AG10803 (cell line): ENCODE measurements around the gene OR4S1.
"Not testable (repeated sequence)": the region's sequence is repeated elsewhere in the genome, so short reads cannot be mapped to it uniquely, and the experiment has no call there.

Experiments
- DNase-seq: peaks from one replicate; pipeline ENCODE4 v3.0.0; 2010; ENCODE audit warnings: low read depth
- H3K4me3 ChIP-seq: 2 replicates; pipeline ENCODE4 v1.5.1; 2011; ENCODE audit warnings: mild to moderate bottlenecking, low read length, control low read depth
- TF ChIP-seq, protein P1 (sequence below): conservative IDR thresholded peaks from 2 replicates; pipeline ENCODE4 v1.5.1; 2011; ENCODE audit warnings: mild to moderate bottlenecking, low read length, control low read depth, inconsistent platforms

The OR4S1 gene, protein sequence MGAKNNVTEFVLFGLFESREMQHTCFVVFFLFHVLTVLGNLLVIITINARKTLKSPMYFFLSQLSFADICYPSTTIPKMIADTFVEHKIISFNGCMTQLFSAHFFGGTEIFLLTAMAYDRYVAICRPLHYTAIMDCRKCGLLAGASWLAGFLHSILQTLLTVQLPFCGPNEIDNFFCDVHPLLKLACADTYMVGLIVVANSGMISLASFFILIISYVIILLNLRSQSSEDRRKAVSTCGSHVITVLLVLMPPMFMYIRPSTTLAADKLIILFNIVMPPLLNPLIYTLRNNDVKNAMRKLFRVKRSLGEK

DNA sequence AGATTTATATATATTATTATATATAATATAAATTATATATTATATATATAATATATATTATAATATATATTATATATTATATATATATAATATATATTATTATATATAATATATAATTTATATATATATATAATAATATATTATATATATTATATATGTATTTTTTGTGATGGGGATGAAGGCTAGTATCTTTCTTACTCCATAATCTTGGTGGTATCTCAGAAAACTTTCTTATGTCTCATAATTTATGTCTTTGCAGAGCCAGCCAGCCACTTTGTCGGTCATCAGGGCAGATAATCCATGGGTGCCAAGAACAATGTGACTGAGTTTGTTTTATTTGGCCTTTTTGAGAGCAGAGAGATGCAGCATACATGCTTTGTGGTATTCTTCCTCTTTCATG, at the start of gene OR4S1:
OR4S1 (plus strand) TSS at position 301 of the 400 bp plus-strand sequence; CDS start at position 301, 0 bp downstream.
- no peak within 1 kb of the TSS for H3K4me3 ChIP-seq
- no peak for DNase-seq
- TF ChIP-seq, protein P1, sequence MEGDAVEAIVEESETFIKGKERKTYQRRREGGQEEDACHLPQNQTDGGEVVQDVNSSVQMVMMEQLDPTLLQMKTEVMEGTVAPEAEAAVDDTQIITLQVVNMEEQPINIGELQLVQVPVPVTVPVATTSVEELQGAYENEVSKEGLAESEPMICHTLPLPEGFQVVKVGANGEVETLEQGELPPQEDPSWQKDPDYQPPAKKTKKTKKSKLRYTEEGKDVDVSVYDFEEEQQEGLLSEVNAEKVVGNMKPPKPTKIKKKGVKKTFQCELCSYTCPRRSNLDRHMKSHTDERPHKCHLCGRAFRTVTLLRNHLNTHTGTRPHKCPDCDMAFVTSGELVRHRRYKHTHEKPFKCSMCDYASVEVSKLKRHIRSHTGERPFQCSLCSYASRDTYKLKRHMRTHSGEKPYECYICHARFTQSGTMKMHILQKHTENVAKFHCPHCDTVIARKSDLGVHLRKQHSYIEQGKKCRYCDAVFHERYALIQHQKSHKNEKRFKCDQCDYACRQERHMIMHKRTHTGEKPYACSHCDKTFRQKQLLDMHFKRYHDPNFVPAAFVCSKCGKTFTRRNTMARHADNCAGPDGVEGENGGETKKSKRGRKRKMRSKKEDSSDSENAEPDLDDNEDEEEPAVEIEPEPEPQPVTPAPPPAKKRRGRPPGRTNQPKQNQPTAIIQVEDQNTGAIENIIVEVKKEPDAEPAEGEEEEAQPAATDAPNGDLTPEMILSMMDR = no peak

DNA sequence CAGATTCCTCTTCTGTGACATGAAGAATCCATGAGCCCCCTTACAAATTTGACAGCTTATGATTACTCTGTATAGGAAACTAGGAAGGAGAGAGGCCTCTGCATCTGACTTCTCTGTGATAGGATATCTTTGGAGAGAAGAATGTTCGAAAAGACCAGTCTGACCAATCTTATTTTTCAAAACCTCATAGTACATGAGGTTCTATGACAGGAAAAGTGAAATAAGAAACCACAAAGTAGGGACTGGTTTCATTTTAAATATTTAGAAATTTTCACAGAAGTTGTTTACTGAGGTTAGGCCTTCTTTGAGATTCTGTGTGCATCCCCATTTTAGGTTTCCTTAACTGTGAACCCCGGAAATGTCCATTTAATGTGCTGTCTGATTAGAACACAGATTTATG, 44.4 kb upstream of the OR4S1 start:
- DNase-seq = no peak
- no peak overlapping the region for H3K4me3 ChIP-seq
- TF ChIP-seq, protein P1 = no peak

DNA sequence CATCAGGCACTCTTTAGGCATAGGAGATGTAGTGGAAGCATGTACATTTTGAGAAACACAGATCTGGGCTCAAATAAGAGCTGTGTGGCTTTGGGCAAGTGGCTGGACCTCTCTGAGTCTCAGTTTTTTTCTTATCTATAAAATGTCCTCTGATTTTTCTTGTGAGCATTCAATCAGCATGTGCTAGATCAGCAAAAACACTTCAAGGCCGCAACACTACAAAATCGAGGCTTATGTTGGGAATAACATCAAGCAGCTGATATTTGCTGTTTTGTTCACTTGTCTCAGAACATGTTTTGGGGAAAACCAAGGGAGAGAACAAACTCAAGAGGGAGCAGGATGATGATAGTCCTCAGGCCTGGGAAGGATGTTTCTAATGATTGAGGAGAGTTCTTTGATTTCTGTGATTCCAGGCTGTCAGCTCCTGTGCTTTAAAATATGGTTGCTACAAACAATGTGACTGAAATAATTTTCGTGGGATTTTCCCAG, 42.6 kb upstream of the OR4S1 start, which contains the start of gene OR4X1:
OR4X1 (plus strand) TSS at position 439 of the 489 bp plus-strand sequence; CDS start at position 439, 0 bp downstream.
- TF ChIP-seq, protein P1 = no peak
- DNase-seq = no peak
- no peak within 1 kb of the TSS for H3K4me3 ChIP-seq

DNA sequence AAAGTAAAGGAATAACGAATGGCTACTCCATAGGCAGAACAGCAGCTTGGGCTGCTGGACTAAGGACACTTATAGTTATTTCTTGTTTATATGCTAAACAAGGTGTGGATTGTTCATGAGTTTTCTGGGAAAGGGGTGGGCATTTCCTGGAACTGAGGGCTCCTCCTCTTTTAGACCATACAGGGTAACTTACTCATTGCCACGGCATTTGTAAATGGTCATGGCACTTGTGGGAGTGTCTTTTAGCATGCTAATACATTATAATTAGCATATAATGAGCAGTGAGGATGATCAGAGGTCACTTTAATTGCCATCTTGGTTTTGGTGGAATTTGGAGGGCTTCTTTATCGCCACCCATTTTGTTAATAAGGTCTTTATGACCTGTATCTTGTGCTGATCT, 35.4 kb upstream of the OR4S1 start:
- TF ChIP-seq, protein P1 = no peak
- no peak for DNase-seq
- no peak overlapping the region for H3K4me3 ChIP-seq

DNA sequence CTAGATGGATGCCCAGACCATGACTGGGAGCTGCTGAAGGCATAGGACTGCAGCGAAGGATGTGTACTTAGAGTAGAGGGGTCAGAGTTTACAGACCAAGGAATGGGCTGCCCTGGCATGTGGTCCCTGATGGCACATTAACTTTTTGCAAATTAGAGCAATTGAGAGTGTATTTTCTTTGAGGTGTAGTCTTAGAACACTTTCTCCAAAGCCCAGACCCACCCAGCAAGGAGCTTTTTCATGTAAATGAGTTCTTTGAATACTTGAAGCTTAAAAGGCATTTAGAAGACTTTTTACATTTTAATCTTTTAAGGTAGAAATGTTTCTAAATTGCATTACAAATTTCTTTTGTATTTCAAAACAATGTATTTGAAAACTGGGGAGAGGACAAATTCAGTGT, 33.4 kb upstream of the OR4S1 start:
- no peak for DNase-seq
- H3K4me3 ChIP-seq = no peak overlapping the region
- TF ChIP-seq, protein P1 = no peak

DNA sequence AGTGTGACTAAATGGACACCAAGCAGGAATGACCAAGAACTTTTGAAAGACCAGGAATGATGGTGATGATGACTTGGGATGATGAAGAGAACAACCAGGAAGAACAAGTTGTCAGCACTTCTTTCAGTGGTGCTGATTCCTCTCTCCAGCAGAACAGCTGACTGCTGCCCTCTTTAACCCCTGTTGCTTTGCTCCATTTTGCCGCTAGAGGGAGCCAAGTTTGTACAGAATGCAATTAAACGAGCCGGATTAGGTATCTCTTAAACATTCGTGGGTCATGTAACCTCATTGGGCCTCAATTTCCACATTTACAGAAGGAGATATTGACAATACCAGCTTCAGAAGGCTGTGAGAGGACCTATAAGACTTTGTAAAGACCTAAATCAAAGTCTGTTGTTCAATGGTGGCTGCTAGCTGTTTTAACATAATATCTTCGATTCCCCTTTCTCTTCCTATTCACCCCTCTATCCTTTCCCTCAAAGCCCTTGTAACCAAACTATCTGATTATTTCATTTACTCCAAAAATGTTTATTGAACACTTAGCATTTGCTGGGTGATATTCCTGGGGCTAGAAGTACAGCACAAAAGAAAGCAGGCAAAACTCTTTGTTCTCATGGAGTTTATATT, 1.9 kb downstream of the OR4S1 start:
- TF ChIP-seq, protein P1 = peak; percentile 93
- H3K4me3 ChIP-seq = no peak overlapping the region
- peak; percentile 54 for DNase-seq

DNA sequence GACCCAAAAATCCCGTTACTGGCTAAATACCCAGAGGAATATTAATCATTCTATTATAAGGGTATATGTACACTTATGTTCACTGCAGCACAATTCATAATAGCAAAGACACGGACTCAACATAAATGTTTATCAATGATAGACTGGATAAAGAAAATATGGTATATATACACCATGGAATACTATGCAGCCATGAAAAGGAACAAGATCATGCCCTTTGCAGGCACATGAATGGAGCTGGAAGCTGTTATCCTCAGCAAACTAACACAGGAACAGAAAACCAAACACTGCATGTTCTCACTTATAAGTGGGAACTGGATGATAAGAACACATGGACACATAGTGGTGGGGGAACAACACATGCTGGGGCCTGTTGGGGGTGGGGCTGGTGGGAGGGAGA, 7.6 kb downstream of the OR4S1 start:
- H3K4me3 ChIP-seq, DNase-seq: not testable (repeated sequence)

DNA sequence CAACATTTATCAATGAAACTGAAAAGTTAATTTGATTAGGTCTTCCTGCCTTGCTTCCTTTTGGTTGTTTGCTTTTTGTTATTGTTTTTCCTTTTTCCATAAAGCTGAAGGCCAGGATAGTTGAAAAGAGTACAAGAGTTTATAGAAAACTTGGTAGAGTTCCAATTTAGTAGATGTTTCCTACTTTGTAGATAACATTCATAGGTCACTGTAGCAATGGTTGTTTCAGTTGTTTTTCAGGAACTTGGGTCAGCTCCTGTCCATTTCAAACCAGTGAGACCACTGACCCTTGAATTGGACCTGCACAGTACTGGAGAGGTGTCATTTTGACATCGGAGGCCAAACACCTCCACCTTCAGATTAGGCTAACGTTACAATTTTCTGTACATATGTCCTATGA, 13.8 kb downstream of the OR4S1 start:
- not testable (repeated sequence) for H3K4me3 ChIP-seq, DNase-seq

DNA sequence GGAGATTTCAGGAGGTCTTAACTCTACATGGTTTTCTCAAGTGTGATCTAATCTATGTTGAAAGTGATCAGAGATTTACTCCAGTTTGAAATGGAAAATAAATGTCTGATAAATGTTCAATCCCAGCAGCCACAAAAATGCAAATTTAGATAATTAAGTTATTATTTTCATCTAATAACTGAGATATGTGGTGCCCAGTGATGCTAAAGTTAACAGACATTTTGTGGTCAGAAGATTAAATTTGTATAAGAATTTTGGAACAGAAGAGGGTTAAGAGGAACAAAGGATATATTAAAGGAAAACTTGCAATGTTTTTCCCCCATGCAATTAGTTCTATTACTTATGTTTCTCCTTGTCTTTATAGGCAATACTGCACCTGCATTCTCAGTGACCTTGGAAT, 18.6 kb downstream of the OR4S1 start, which contains the start of gene OR4C3:
OR4C3 (plus strand) TSS at position 301 of the 400 bp plus-strand sequence. CDS start 102 bp downstream, outside the sequence.
- H3K4me3 ChIP-seq, DNase-seq: not testable (repeated sequence)
